ENCODE data around the gene EFCC1.

Gene EFCC1

GRCh38 chr3:129082026-129082425 is 80.9 kb downstream of the EFCC1 start:
- Histone ChIP-seq H3K9ac (ENCODE audit: low read length) (no peak overlapping the region), H3K79me2 (ENCODE audit: low read length) (no peaks in the 10 kb centered on the region), H3K4me3 (ENCODE audit: low read length) (no peak overlapping the region), H3K9me2 (replicated peaks; ENCODE audit: insufficient read depth, low read length) (no peaks in the 10 kb centered on the region), H3K9me3 (replicated peaks; ENCODE audit: insufficient read depth, low read length) (no peaks in the 10 kb centered on the region), H3K27ac (ENCODE audit: low read length) (no peak overlapping the region), H3K27me3 (replicated peaks; ENCODE audit: insufficient read depth, low read length) (no peaks in the 10 kb centered on the region), H3K36me3 (replicated peaks; ENCODE audit: insufficient read depth, low read length) (no peaks in the 10 kb centered on the region), H2AFZ (ENCODE audit: low read length) (no peak overlapping the region), H3K4me1 (ENCODE audit: low read length) (no peaks in the 10 kb centered on the region), H3K4me2 (ENCODE audit: low read depth, low read length) (no peak overlapping the region), H3F3A (ENCODE audit: insufficient read depth, low read length) (no peaks in the 10 kb centered on the region), H4K20me1 (ENCODE audit: insufficient read depth, low read length) (no peaks in the 10 kb centered on the region)
- no peak for DNase-seq
- TF ChIP-seq EZH2phosphoT487 (IDR thresholded peaks at IDR 0.05; ENCODE audit: low read length): no peak
- no peak for TF ChIP-seq CTCF (IDR thresholded peaks at IDR 0.05; ENCODE audit: low read length)
- no peak for TF ChIP-seq EZH2 (optimal IDR thresholded peaks at IDR 0.05; ENCODE audit: low read depth, low read length)

GRCh38 chr3:129084501-129084900 is 83.4 kb downstream of the EFCC1 start:
- Histone ChIP-seq H3K27ac (ENCODE audit: low read length) (no peak overlapping the region), H3K9me3 (replicated peaks; ENCODE audit: insufficient read depth, low read length) (no peaks in the 10 kb centered on the region), H3K4me2 (ENCODE audit: low read depth, low read length) (no peak overlapping the region), H3K4me1 (ENCODE audit: low read length) (no peaks in the 10 kb centered on the region), H3K27me3 (replicated peaks; ENCODE audit: insufficient read depth, low read length) (no peaks in the 10 kb centered on the region), H3K79me2 (ENCODE audit: low read length) (no peaks in the 10 kb centered on the region), H3K9ac (ENCODE audit: low read length) (no peak overlapping the region), H3K4me3 (ENCODE audit: low read length) (no peak overlapping the region), H3K9me2 (replicated peaks; ENCODE audit: insufficient read depth, low read length) (no peaks in the 10 kb centered on the region), H2AFZ (ENCODE audit: low read length) (no peak overlapping the region), H3K36me3 (replicated peaks; ENCODE audit: insufficient read depth, low read length) (no peaks in the 10 kb centered on the region), H4K20me1 (ENCODE audit: insufficient read depth, low read length) (no peaks in the 10 kb centered on the region), H3F3A (ENCODE audit: insufficient read depth, low read length) (no peaks in the 10 kb centered on the region)
- DNase-seq: no peak
- no peak for TF ChIP-seq EZH2phosphoT487 (IDR thresholded peaks at IDR 0.05; ENCODE audit: low read length)
- no peak for TF ChIP-seq EZH2 (optimal IDR thresholded peaks at IDR 0.05; ENCODE audit: low read depth, low read length)
- no peak for TF ChIP-seq CTCF (IDR thresholded peaks at IDR 0.05; ENCODE audit: low read length)

- no peaks in the 10 kb centered on the region for H3K9me2 ChIP-seq (replicated peaks; ENCODE audit: insufficient read depth, low read length)
- no peaks in the 10 kb centered on the region for H3K4me1 ChIP-seq (ENCODE audit: low read length)
- H3F3A ChIP-seq (ENCODE audit: insufficient read depth, low read length): no peaks in the 10 kb centered on the region
- H3K79me2 ChIP-seq (ENCODE audit: low read length): no peaks in the 10 kb centered on the region
- H2AFZ ChIP-seq (ENCODE audit: low read length): no peak overlapping the region
- no peak overlapping the region for H3K4me2 ChIP-seq (ENCODE audit: low read depth, low read length)
- H3K27ac ChIP-seq (ENCODE audit: low read length): no peak overlapping the region
- H3K36me3 ChIP-seq (replicated peaks; ENCODE audit: insufficient read depth, low read length): no peaks in the 10 kb centered on the region
- no peak for TF ChIP-seq EZH2phosphoT487 (IDR thresholded peaks at IDR 0.05; ENCODE audit: low read length)
- no peak for TF ChIP-seq EZH2 (optimal IDR thresholded peaks at IDR 0.05; ENCODE audit: low read depth, low read length)
- no peak for TF ChIP-seq CTCF (IDR thresholded peaks at IDR 0.05; ENCODE audit: low read length)
- no peaks in the 10 kb centered on the region for H3K27me3 ChIP-seq (replicated peaks; ENCODE audit: insufficient read depth, low read length)
- no peaks in the 10 kb centered on the region for H3K9me3 ChIP-seq (replicated peaks; ENCODE audit: insufficient read depth, low read length)
- no peak for DNase-seq
- H4K20me1 ChIP-seq (ENCODE audit: insufficient read depth, low read length): no peaks in the 10 kb centered on the region
- no peak overlapping the region for H3K4me3 ChIP-seq (ENCODE audit: low read length)
- H3K9ac ChIP-seq (ENCODE audit: low read length): no peak overlapping the region
Measured at GRCh38 chr3:129085165-129085715, 84.1 kb downstream of the EFCC1 start.
